ENCODE data around the gene MGMT.

Gene MGMT

DNA sequence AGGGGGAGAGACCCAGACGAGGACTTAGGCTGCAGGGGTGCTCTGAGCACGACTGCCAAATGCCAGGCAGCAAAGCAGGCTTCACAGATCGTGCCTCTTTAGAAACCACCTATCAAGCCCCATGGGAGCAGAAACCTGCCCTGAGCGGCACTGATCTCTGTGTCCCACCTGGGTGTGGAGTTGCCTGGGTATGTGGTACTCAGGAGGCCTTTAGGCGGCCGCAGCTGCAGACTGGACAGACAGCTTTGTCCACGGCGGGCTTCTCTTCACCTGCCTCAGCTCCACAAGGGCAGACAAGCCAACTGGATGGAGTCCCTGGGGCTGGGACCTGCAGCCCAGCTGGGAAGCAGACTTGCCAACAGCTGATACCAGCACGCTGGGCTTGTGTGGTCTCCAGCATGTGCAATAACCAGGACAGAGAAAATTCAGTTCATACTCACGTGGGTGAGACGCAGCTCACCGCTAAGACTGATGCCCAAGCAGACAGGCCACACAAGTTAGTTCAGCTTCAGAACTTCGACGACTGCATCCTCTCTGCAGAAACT, 333.8 kb downstream of the MGMT start:
- no peak overlapping the region for H3K4me3 Mint-ChIP-seq
- no peak for DNase-seq (ENCODE audit: low spot score in 2 of 2)
- no peak overlapping the region for H3K27ac Mint-ChIP-seq (ENCODE audit: low read depth)
- H3K9me3 Mint-ChIP-seq = peaks cover 24% of the 10 kb centered on the region
- peaks cover 9% of the 10 kb centered on the region for H3K27me3 Mint-ChIP-seq
- peaks cover 3% of the 10 kb centered on the region for H3K36me3 Mint-ChIP-seq (ENCODE audit: insufficient read depth)
- no peaks in the 10 kb centered on the region for H3K4me1 Mint-ChIP-seq
- ATAC-seq (replicated peaks; ENCODE audit: extremely low read depth, poor library complexity, severe bottlenecking) = no peak

DNA sequence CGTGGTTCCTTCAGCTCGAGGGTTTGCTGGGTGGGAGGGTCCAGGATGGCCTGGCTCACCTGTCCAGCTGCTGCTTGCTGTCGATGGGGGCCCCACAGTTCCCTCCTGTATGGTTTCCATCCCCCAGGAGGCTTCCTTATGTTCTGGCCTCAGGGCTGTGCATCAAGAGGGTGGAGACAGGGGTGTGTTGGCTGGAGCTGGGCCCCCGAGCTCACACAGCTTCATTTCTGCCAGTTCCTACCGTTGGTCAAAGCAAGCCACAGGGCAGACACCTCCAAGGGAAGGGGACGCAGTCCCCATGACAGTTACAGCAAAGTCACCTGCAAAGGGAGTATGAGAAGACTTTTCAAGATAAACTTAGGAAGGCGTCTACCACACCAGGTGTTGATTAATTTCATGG, 340.2 kb downstream of the MGMT start:
- no peak for ATAC-seq (replicated peaks; ENCODE audit: extremely low read depth, poor library complexity, severe bottlenecking)
- Mint-ChIP-seq H3K4me3 (no peak overlapping the region), H3K4me1 (no peaks in the 10 kb centered on the region), H3K27me3 (peaks cover 9% of the 10 kb centered on the region), H3K36me3 (ENCODE audit: insufficient read depth) (no peaks in the 10 kb centered on the region), H3K27ac (ENCODE audit: low read depth) (no peak overlapping the region), H3K9me3 (peaks cover 18% of the 10 kb centered on the region)
- no peak for DNase-seq (ENCODE audit: low spot score in 2 of 2)

DNA sequence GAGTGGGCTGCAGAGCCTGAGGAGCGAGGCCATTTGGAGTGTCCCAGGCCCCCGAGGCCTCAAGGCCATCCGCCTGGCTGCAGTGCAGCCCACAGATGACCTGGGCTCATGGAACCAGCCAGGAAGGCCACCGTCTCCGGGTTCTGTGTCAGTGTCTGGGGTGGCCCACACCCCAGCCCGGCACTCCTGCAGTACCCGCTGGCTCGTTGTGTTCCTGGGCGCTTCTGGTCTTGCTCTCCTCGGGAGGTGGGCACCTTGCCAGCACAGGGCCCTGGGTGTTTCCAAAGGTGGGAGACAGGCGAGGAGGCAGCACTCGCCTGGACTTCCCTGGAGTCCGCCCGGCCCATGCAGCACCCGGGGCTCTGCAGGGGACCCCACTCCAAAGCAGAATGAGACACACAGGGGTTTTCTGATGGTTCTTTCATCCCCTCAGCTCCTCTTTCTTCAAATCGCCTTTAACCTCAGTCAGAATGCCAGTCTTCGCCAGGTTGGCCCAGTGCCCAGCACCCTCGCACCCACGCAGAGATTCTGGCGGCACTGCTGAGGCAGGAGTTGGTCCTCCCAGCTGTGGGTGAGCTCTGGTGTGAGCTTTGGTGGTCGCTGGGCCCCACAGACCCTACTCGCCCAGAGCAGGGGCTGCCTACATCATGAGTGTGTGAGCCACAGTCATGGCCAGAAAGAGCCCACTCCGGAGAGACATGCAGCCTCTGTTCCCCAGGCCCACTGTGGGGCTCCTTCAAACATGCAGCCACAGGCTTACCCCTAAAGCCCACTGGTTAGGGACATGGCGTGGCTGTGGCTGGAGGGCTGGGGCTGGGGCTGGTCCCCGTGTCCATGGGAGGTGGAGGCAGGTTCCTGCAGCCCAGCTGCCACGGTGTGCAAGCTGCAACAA, 341.3 kb downstream of the MGMT start:
- H3K4me3 Mint-ChIP-seq = no peak overlapping the region
- no peaks in the 10 kb centered on the region for H3K4me1 Mint-ChIP-seq
- ATAC-seq (replicated peaks; ENCODE audit: extremely low read depth, poor library complexity, severe bottlenecking) = no peak
- DNase-seq (ENCODE audit: low spot score in 2 of 2) = no peak
- H3K27ac Mint-ChIP-seq (ENCODE audit: low read depth) = no peak overlapping the region
- peaks cover 16% of the 10 kb centered on the region for H3K9me3 Mint-ChIP-seq
- H3K36me3 Mint-ChIP-seq (ENCODE audit: insufficient read depth) = no peaks in the 10 kb centered on the region
- peaks cover 18% of the 10 kb centered on the region for H3K27me3 Mint-ChIP-seq

DNA sequence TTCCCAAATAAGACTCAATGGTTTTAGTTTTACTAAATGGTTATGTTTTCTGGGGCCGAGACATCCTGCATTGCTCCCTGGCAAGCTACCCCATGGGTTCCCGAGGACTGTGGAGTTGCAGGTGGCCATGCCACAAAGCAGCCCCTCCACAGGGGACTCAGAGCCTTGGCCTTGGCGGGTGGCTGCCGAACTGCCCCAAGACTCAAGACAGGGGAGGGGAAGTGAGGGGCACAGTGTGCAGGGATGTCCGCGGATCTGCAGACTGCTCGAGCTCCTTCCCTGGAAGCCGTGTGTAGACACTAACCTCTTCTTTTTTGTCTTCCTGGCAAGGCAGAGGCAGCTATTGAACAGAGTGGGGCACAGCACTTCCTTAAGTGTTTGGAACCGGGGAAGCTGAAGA, 342.4 kb downstream of the MGMT start:
- ATAC-seq (replicated peaks; ENCODE audit: extremely low read depth, poor library complexity, severe bottlenecking) (no peak), DNase-seq (ENCODE audit: low spot score in 2 of 2) (no peak)
- no peaks in the 10 kb centered on the region for H3K36me3 Mint-ChIP-seq (ENCODE audit: insufficient read depth)
- peaks cover 6% of the 10 kb centered on the region for H3K9me3 Mint-ChIP-seq
- H3K4me1 Mint-ChIP-seq = no peaks in the 10 kb centered on the region
- peaks cover 9% of the 10 kb centered on the region for H3K27me3 Mint-ChIP-seq
- H3K4me3 Mint-ChIP-seq = no peak overlapping the region
- H3K27ac Mint-ChIP-seq (ENCODE audit: low read depth) = no peak overlapping the region

- H3K9me3 Mint-ChIP-seq = peaks cover 6% of the 10 kb centered on the region
- no peak overlapping the region for H3K27ac Mint-ChIP-seq (ENCODE audit: low read depth)
- ATAC-seq (replicated peaks; ENCODE audit: extremely low read depth, poor library complexity, severe bottlenecking) (no peak), DNase-seq (ENCODE audit: low spot score in 2 of 2) (no peak)
- peaks cover 9% of the 10 kb centered on the region for H3K27me3 Mint-ChIP-seq
- H3K36me3 Mint-ChIP-seq (ENCODE audit: insufficient read depth) = no peaks in the 10 kb centered on the region
- H3K4me1 Mint-ChIP-seq = no peaks in the 10 kb centered on the region
- no peak overlapping the region for H3K4me3 Mint-ChIP-seq
These were observed 342.8 kb downstream of the MGMT start for GRCh38 chr10:129809841-129810240.

DNA sequence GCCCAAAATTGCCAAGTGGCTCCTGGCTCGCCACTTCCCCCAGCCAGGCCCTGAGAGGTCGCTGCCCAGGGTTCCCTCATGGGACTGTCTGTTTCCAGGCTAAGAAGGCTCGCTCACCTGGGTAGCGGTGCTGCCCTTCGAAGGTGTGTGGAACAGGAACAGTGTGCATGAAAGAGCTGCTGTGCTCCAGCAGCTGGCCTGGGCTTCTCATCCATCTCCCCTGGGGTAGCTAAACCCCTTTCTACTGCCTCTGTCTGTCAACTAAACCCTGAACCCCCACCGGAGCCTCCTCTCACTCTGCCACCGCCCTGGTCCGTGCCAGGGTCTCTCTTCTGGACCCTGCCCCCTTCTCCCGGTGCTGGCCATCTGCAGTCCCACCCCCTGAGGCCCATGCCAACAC, 344.2 kb downstream of the MGMT start:
- Mint-ChIP-seq H3K9me3 (peaks cover 6% of the 10 kb centered on the region), H3K27ac (ENCODE audit: low read depth) (no peak overlapping the region), H3K4me1 (no peaks in the 10 kb centered on the region), H3K36me3 (ENCODE audit: insufficient read depth) (no peaks in the 10 kb centered on the region), H3K4me3 (no peak overlapping the region), H3K27me3 (peaks cover 9% of the 10 kb centered on the region)
- DNase-seq (ENCODE audit: low spot score in 2 of 2) (no peak), ATAC-seq (replicated peaks; ENCODE audit: extremely low read depth, poor library complexity, severe bottlenecking) (no peak)

GRCh38 chr10:129812398-129812797, 345.4 kb downstream of the MGMT start:
- peaks cover 9% of the 10 kb centered on the region for H3K27me3 Mint-ChIP-seq
- no peaks in the 10 kb centered on the region for H3K9me3 Mint-ChIP-seq
- DNase-seq (ENCODE audit: low spot score in 2 of 2) (no peak), ATAC-seq (replicated peaks; ENCODE audit: extremely low read depth, poor library complexity, severe bottlenecking) (no peak)
- H3K27ac Mint-ChIP-seq (ENCODE audit: low read depth) = no peak overlapping the region
- H3K4me3 Mint-ChIP-seq = no peak overlapping the region
- no peaks in the 10 kb centered on the region for H3K4me1 Mint-ChIP-seq
- H3K36me3 Mint-ChIP-seq (ENCODE audit: insufficient read depth) = no peaks in the 10 kb centered on the region

- peaks cover 17% of the 10 kb centered on the region for H3K27me3 Mint-ChIP-seq
- no peak overlapping the region for H3K27ac Mint-ChIP-seq (ENCODE audit: low read depth)
- no peak overlapping the region for H3K4me3 Mint-ChIP-seq
- H3K4me1 Mint-ChIP-seq = no peaks in the 10 kb centered on the region
- ATAC-seq (replicated peaks; ENCODE audit: extremely low read depth, poor library complexity, severe bottlenecking) (no peak), DNase-seq (ENCODE audit: low spot score in 2 of 2) (no peak)
- no peaks in the 10 kb centered on the region for H3K36me3 Mint-ChIP-seq (ENCODE audit: insufficient read depth)
- peaks cover 10% of the 10 kb centered on the region for H3K9me3 Mint-ChIP-seq
These were observed 347.9 kb downstream of the MGMT start for GRCh38 chr10:129814681-129815646.

- peaks cover 10% of the 10 kb centered on the region for H3K9me3 Mint-ChIP-seq
- no peak overlapping the region for H3K4me3 Mint-ChIP-seq
- peaks cover 17% of the 10 kb centered on the region for H3K27me3 Mint-ChIP-seq
- H3K27ac Mint-ChIP-seq (ENCODE audit: low read depth) = no peak overlapping the region
- ATAC-seq (replicated peaks; ENCODE audit: extremely low read depth, poor library complexity, severe bottlenecking) = no peak
- no peaks in the 10 kb centered on the region for H3K4me1 Mint-ChIP-seq
- no peaks in the 10 kb centered on the region for H3K36me3 Mint-ChIP-seq (ENCODE audit: insufficient read depth)
- no peak for DNase-seq (ENCODE audit: low spot score in 2 of 2)
These were observed 349.0 kb downstream of the MGMT start for GRCh38 chr10:129815898-129816655.

DNA sequence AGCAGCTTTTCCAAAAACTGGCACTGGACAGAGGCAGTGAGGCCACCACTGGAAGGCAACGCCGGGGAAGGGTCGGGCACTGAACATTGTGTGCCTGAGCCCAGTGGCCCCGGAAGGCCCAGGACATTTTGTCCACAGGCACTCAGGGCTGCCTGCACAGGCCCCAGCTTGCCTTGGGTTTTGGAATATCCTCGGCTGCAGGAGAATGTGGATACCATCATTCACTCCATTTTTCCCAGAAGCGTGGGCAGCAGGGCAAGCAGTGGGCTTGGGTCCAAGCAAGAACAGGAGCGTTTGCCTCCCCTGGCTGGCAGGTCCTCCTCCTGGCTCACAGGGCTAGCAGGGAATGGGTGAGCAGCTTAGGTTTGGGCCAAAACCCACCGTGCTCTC, 349.6 kb downstream of the MGMT start:
- no peak for DNase-seq (ENCODE audit: low spot score in 2 of 2)
- Mint-ChIP-seq H3K27me3 (peaks cover 17% of the 10 kb centered on the region), H3K4me1 (no peaks in the 10 kb centered on the region), H3K36me3 (ENCODE audit: insufficient read depth) (no peaks in the 10 kb centered on the region), H3K27ac (ENCODE audit: low read depth) (no peak overlapping the region), H3K4me3 (no peak overlapping the region), H3K9me3 (peaks cover 10% of the 10 kb centered on the region)
- no peak for ATAC-seq (replicated peaks; ENCODE audit: extremely low read depth, poor library complexity, severe bottlenecking)
